ENCODE data around the gene ARG1.
"Not testable (repeated sequence)": the region's sequence is repeated elsewhere in the genome, so short reads cannot be mapped to it uniquely, and the experiment has no call there.

ARG1 gene

DNA sequence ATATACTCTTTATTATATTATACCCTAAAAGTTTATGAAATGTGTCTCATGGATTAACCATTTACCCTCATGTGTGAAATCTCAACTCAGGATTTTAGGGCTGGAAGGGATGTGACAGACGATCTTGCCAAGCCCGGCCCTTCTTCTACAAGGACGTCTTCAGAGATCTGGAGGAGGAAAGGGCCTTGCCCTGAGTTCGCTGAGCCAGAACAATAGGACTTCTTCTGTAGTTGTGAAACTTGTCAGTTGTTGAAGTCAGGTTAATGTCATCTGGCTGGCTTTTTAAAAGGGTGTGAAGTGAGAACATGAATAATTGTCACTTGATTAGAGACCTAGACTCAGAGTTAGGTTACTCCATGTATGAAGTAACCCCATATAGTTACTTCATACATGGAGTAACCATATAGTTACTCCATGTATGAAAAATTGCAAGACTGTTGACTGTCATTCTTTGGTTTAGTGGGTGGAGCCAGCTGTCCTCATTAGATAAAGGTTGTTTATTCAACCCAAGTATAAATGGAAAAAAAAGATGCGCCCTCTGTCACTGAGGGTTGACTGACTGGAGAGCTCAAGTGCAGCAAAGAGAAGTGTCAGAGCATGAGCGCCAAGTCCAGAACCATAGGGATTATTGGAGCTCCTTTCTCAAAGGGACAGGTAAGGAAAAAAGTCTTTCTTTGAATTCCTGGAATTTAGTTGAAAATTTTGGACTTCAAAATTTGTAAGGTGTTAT, at the start of gene ARG1:
TSS of gene ARG1 (plus strand) at position 541 of the 730 bp plus-strand sequence. CDS start at position 598, 57 bp downstream.
- no peak for DNase-seq (ENCODE audit: low read depth)

DNA sequence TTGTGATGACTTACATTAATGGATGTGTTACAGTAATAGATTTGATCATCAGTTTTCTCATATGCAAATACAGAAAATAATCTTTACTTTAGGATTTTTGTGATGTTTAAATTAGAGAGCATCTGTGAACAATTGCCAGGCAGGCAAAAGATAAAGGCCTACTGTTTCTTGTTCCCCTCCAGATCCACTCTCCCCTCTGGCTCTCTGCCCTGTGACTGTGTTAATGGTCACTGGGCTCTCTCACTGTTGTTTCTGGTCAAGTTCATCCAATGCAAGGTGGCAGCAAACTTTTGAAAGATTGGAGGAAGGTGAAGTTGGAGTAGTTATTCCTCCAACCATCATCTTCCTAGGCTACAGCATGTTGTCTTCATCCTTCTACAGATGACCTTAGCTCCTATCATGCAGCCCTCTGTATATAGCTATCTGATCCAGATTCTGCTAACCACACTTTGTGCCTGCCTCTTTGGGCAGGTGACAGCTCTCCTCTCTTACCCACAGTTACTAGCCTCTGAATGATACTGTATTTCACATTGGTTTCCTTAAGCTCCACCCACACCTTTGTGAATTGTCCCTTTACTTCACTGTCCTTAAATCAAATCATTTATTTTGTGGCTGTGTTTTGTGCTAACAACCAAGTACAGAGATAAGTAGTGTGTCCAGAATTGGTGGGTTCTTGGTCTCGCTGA, 48.9 kb upstream of the ARG1 start:
- no peak for DNase-seq (ENCODE audit: low read depth)

DNA sequence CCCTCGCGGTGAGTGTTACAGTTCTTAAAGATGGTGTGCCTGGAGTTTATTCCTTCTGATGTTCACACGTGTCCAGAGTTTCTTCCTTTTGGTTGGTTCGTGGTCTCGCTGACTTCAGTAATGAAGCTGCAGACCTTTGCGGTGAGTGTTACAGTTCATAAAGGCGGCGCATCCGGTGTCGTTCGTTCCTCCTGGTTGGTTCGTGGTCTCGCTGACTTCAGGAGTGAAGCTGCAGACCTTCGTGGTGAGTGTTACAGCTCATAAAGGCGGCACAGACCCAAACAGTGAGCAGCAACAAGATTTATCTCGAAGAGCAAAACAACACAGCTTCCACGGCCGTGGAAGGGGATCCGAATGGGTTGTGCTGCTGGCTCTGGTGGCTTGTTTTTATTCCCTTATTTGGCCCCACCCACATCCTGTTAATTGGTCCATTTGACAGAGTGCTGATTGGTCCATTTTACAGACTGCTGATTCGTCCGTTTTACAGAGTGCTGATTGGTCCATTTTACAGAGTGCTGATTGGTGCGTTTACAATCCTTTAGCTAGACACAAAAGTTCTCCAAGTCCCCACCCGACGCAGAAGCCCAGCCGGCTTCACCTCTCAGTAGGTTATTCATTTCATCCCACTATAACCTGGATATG, 48.2 kb upstream of the ARG1 start:
- no peak for DNase-seq (ENCODE audit: low read depth)

DNA sequence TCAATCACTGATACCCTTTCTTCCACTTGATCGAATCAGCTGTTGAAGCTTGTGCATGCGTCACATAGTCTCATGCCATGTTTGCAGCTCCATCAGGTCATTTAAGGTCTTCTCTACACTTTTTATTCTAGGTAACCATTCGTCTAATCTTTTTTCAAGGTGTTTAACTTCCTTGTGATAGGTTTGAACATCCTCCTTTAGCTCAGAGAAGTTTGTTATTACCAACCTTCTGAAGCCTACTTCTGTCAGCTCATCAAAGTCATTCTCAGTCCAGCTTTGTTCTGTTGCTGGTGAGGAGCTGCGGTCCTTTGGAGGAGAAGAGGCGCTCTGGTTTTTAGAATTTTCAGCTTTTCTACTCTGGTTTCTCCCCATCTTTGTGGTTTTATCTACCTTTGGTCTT, 42.1 kb upstream of the ARG1 start:
- not testable (repeated sequence) for DNase-seq (ENCODE audit: low read depth)

DNA sequence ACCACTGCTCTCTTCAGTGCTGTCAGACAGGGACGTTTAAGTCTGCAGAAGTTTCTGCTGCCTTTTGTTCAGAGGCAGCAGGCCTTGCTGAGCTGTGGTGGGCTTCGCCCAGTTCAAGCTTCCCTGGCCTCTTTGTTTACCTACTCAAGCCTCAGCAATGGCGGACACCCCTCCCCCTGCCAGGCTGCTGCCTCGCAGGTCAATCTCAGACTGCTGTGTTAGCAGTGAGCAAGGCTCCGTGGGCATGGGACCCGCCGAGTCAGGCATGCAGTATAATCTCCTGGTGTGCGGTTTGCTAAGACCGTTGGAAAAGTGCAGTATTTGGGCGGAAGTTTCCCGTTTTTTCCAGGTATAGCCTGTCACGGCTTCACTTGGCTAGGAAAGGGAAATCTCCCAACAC, 41.3 kb upstream of the ARG1 start:
- not testable (repeated sequence) for DNase-seq (ENCODE audit: low read depth)

DNA sequence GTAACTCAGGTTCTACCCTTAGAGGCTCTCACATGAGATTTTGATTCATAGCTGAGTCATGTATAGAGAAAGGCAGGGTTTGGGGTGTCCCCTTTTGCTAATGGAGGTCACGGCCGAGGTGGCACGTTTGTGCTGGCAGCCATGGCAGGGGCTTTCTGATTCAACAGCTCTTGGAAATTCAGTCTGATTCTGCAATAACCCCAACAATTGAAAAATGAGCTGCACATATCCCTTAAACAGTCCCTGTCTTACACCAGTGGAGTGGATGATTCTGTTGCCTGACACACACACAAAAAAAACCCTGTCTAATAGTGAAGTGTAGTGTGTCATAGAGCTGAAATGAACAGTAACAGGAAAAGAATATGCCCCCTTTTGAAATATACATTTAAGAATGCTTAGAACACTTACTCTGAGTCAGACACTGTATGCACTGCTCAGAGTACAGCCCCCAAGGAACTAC, 40.4 kb upstream of the ARG1 start:
- no peak for DNase-seq (ENCODE audit: low read depth)

DNA sequence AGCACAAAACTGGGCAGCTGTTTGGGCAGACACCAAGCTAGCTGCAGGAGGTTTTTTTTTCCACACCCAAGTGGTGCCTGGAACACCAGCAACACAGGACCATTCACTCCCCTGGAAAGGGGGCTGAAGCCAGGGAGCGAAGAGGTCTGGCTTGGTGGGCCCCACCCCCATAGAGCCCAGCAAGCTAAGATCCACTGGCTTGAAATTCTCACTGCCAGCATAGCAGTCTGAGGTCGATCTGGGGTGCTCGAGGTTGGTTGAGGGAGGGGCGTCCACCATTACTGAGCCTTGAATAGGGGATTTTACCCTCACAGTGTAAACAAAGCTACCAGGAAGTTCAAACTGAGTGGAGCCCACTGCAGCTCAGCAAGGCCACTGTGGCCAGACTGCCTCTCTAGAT, 34.4 kb upstream of the ARG1 start:
- DNase-seq (ENCODE audit: low read depth) = not testable (repeated sequence)

DNA sequence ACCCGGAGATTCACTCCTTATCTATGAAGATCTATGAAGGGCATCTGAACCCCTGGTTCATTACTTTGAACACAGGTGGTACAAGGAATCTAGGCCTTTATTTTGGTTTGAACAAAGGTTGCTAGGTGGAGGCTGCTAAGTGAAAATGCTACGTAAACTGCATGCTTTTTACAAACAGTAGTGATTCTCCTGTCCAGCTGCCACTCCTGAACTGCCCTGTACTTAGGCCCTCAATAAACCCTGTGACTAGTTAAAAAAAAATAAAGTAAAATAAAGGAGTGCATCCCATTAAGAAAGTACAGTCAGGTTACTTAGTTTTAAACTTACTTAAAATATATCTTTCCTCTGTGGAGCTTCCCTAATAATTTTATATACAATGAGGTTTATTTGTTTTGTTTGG, 27.7 kb upstream of the ARG1 start:
- no peak for DNase-seq (ENCODE audit: low read depth)

DNA sequence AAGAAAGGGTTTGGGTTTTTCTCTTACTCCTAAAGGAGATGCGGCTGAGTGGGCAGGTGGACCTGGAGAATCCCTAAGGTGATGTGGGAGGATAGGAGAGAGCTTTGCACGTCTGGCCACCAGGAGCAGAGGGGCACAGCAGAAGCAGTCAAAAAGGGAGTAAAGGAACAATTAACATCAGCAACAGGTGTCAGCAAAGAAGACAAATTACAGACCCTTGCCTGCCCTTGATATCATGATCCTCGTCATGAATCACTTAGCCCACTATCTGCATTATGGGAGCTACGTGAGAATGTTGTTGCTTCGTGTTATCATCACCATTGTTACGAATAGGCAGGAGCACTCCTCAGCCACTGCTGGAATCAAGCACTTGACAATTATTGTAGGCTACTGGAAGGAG, 25.5 kb upstream of the ARG1 start:
- DNase-seq (ENCODE audit: low read depth) = no peak

DNA sequence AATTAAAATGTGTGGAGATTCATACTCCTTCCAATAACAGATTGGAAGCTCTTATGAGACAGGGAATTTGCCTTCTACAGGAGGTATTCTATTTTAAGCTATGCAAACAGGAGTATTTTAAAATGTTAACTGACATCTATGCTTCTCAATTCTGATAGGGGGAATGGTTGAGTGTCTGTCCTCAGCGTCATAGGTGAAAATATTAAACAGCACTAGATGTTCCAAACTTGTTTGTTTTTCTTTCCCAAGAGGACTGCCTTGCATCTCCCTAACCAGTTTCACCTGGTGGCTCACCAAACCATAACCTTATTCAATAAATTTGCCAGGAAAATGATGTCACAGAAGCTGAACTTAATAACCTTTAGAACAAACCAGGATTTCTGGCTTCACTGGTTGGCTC, 24.6 kb upstream of the ARG1 start:
- no peak for DNase-seq (ENCODE audit: low read depth)

DNA sequence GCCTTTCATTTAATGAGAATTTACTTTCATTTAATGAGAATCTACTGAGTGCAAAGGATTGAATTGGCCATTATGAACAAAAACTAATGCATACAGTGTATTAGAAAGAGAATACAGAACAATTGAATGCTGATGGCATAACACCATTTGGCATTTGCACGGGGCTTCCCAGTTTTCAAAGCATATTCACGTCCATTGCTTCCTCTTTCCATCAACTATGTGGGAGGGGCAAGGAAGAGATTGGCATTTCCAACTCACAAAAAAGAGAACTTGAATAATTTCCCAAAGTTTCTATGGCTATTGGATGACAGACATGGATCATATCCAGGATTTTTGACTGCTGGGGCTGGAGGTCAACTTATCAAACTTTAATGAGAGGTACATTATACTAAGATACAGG, 23.2 kb upstream of the ARG1 start:
- no peak for DNase-seq (ENCODE audit: low read depth)

DNA sequence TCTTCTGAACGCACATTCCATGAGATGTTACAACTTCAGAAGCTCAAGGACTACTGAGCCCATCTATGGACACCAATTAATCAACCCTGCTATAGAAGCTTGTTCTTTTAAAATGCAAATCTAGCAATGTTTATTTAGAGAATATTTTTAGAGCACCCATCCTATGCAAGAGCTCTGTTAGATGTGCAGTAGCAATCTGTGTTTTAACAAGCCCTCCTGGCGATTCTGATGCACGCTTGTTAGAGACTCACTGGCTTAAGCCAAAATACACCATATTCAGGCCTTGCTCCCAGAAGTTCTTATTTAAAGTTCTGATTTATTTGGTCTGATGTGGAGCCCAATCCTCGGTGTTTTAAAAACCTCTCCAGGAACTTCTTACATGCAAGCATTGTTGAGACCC, 21.1 kb upstream of the ARG1 start:
- no peak for DNase-seq (ENCODE audit: low read depth)

DNA sequence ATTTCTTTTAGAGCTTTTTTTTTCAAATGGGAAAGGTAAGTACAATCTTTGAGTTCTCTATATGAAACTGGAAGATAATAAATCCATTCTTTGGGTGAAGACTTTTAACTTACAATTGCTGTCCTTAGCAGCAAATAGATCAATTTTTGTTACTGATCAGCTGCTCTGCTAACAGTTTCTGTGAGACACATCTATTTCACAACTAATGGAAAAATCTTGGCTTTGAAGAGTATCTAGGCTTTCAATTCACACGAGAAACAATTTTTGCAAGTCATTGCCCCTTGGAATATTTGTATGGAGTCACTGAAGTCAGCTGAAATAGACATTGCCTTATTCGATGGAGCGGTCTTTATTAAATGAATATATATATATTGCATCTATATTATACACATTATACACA, 20.5 kb upstream of the ARG1 start:
- no peak for DNase-seq (ENCODE audit: low read depth)

DNA sequence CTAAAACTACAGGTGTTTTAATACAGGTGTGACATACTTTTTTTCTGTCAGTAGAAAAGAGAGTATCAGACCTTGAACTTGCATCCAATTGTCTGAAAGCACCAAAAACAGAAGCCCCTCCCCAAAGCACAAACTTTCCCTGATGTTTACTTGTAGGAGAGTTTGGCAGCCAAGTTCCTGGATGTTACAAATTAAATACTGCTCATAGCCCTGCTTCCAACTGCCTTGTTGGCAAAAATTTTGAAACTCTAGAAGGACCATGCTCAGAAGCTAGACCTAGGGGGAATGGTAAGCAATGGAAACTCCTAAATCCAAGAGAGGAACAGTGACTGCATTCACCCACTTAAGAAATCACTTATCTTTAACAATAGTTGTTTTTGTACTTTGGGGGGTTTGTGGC, 17.0 kb upstream of the ARG1 start:
- no peak for DNase-seq (ENCODE audit: low read depth)

DNA sequence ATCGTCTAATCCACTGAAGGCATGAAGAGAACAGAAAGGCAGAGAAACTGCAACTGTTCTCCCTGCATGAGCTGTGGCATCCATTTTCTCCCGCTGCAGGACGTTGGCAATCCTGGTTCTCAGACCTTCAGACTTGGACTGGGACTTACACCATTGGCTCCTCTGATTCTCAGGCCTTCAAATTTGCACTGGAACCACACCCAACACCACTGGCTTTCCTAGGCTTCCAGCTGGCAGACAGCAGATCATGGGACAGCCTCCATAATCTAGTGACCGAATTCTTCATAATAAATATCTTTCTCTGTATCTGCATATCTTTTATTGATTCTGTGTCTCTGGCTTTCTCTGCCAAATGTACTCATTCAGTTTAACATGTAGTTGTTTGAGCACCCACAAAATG, 14.1 kb upstream of the ARG1 start:
- DNase-seq (ENCODE audit: low read depth) = no peak

DNA sequence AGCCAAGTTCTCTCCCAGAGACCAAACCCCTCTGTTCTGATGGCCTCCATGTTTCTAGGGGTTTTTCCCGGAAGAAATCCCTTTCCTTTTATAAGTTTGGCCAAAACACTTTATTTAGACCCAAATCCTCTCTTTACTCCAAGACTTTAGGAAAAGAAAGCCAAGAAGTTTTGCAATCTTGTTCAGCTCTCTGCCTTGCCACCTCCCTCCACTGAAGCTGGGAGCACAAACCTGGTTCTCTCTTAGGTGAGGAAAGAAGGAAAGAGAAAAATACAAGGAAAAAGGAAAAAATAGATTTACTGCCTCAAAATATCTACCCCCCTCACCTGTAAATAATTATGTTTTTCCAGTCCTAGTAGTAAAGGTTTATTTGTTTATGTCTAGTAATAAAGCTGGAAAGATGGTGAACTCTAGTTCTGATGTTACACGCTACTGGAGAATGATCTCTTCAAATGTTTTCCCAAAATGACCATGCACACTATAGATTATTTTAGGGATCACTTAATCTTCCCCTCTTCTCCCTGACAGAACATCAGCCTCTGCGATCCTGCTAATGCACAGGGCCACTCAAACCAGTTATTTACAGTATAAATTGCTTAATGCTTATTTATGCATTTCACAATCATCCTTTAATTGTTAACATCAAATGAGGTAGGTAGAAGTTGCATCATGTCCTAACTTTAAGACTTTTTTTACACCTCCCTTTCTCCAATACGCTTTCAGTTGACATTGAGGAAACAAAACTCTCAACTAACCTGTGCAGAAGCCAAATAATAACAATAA, 10.9 kb upstream of the ARG1 start:
- no peak for DNase-seq (ENCODE audit: low read depth)

DNA sequence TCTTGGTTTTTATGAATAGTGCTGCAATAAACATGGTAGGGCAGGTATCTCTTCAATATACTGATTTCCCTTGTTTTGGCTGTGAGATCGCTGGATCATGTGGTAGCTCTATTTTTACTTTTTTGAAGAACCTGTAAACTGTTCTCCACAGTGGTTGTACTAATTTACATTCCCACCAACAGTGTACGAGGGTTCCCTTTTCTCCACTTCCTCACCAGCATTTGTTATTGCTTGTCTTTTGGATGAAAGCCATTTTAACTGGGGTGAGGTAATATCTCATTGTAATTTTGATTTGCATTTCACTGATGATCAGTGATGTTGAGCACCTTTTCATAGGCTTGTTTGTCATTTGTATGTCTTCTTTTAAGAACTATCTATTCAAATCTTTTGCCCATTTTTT, 8.0 kb upstream of the ARG1 start:
- DNase-seq (ENCODE audit: low read depth) = no peak

DNA sequence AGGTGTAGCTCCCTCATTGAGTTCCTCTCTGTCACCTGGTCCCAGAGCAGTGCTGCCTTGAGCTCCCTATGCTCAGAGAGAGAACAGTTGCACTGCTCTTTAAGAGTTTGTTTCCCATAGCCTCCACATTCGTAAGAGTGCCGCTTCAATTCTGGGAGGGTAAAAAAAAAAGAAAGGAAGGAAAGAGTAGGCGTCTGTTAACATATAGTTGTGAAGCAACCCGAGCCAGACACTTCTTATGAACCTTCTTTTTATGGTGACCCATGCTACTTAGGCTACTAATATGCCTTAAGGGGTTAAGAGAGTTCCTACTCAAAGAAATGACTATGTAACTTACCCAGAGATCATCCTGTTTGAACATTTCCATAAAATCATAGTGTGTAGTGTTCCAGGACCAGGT, 4.3 kb upstream of the ARG1 start:
- DNase-seq (ENCODE audit: low read depth) = no peak

DNA sequence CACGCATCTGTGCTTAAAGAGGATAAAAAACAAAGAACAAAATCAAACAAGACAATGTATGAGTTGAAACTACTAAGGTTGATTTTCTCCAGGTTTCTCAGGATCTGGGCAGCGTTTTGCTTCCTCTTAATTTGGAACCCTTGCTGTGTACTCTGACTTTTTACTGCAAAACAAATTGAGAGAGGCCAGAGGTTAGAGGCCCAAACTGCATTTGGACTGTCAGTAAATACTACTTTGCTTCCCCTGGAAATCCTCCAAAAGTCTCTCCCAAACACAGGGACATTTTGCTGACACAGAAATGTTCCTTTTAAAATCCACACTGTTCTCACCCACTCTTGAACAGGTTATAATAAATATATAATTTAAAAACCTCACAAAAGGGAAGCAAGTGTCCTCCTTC, 1.1 kb downstream of the ARG1 start:
- no peak for DNase-seq (ENCODE audit: low read depth)

DNA sequence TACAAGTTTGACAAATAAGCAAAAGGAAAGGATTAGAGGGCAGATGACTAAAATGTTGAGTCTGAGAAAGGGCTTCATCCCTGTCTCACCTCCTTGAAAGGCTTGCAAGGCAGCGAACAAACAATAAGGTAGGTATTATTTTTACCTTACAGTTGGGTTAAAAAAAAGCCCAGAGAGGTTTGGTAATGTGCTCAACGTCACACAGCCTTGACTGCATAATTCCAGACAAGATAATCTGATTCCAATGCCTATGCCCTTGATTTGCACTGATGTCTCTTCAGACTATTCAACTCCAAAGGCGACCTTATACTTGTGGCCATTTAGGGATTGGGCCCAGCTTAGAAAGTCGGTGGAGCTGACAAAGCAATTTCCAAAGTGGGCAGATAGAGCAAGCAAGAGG, 1.7 kb downstream of the ARG1 start:
- DNase-seq (ENCODE audit: low read depth) = no peak

DNA sequence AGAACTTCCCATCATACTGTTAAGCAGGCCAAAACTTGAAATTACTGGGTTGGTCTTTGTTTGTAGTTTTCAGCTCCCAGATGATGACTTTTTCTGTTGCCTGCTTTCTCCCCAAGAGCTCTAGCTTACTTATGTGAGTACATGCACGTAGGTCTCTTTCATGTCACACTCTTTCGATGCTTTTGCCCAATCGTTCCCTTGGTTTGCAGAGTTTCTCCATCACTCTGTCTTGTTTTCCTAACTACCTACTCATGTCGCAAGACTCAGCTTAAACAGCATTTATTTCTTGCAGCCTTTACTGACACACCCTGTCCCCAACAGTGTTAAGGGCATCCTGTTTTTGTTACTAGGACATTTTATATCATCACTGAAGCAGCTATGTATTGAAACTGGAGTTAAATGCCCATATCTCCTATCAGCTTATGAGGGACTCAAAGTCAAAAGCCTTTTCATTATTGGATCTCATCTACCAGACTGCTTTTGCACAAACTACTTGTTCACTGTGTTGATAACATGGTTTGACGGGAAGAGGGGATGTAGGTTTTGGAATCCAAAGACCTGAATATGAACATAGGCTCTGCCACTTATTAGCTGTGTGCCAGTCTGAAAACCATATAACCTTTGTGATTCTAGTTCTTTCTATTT, 2.9 kb downstream of the ARG1 start:
- DNase-seq (ENCODE audit: low read depth) = no peak

DNA sequence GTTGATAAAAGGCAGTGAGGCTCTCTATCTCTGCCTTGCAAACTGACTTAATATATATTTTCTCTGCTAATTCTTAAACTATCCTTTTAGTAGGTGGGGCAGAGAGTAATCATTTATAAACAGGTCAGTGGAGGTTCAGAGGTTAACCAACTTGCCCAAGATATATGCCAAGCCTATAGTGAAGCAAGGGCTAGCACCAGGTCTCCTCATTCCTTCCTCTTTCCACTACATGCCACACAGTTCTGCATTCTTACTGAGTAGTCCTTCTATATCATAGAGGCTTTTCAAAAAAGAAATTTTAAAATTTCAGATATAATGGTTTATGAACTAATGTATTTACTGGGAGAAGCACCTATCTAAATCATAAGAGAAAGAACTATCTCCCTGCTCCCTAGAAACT, 8.5 kb downstream of the ARG1 start:
- no peak for DNase-seq (ENCODE audit: low read depth)

Measured in GM04504 (cell line).